HG03432 (cell line): ENCODE measurements around the gene ASTN2.

Source experiments
- ATAC-seq: cut with Tn5 transposase; IDR thresholded peaks from one replicate; pipeline ENCODE4 v1.9.1; 2021; ENCODE audit warnings: mild to moderate bottlenecking, moderate library complexity; ENCODE audit not compliant: unreplicated experiment

Gene ASTN2

GRCh38 chr9:117365438-117365837 lies 49.4 kb downstream of the ASTN2 start:
- ATAC-seq: no peak

- ATAC-seq: no peak
Measured at GRCh38 chr9:117363006-117363405, 51.9 kb downstream of the ASTN2 start.

GRCh38 chr9:117359910-117360309 lies 54.9 kb downstream of the ASTN2 start:
- no peak for ATAC-seq

- no peak for ATAC-seq
Measured at GRCh38 chr9:117355542-117355941, 59.3 kb downstream of the ASTN2 start.

- no peak for ATAC-seq
Measured at GRCh38 chr9:117354997-117355396, 59.9 kb downstream of the ASTN2 start.

GRCh38 chr9:117354244-117354847 lies 60.5 kb downstream of the ASTN2 start:
- ATAC-seq: no peak

- no peak for ATAC-seq
Measured at GRCh38 chr9:117344892-117345660, 69.8 kb downstream of the ASTN2 start.

- ATAC-seq: no peak
Measured at GRCh38 chr9:117343427-117343826, 71.4 kb downstream of the ASTN2 start.

GRCh38 chr9:117341151-117341550 lies 73.7 kb downstream of the ASTN2 start:
- no peak for ATAC-seq

GRCh38 chr9:117340422-117340821 lies 74.4 kb downstream of the ASTN2 start:
- ATAC-seq: no peak

GRCh38 chr9:117335837-117336433 lies 78.9 kb downstream of the ASTN2 start:
- no peak for ATAC-seq

- ATAC-seq: no peak
Measured at GRCh38 chr9:117334101-117334500, 80.8 kb downstream of the ASTN2 start.

- no peak for ATAC-seq
Measured at GRCh38 chr9:117325831-117326230, 89.0 kb downstream of the ASTN2 start.

- no peak for ATAC-seq
Measured at GRCh38 chr9:117325110-117325731, 89.6 kb downstream of the ASTN2 start.

GRCh38 chr9:117323390-117323789 lies 91.5 kb downstream of the ASTN2 start:
- ATAC-seq: no peak

- no peak for ATAC-seq
Measured at GRCh38 chr9:117317192-117317591, 97.7 kb downstream of the ASTN2 start.

GRCh38 chr9:117315236-117315635 lies 99.6 kb downstream of the ASTN2 start:
- no peak for ATAC-seq

- no peak for ATAC-seq
Measured at GRCh38 chr9:117313989-117314388, 100.9 kb downstream of the ASTN2 start.

GRCh38 chr9:117307701-117308100 lies 107.2 kb downstream of the ASTN2 start:
- ATAC-seq: no peak

- ATAC-seq: no peak
Measured at GRCh38 chr9:117306032-117306431, 108.8 kb downstream of the ASTN2 start.

- ATAC-seq: peak; percentile 65
Measured at GRCh38 chr9:117305454-117305853, 109.4 kb downstream of the ASTN2 start.

- no peak for ATAC-seq
Measured at GRCh38 chr9:117304549-117304948, 110.3 kb downstream of the ASTN2 start.
